ENCODE measurements around the gene GLCCI1.
"Not testable (repeated sequence)": the region's sequence is repeated elsewhere in the genome, so short reads cannot be mapped to it uniquely, and the experiment has no call there.

Gene GLCCI1

GRCh38 chr7:8094164-8095140 lies 125.9 kb downstream of the GLCCI1 start:
- DNase-seq, result no peak

- DNase-seq, result not testable (repeated sequence)
Observed at GRCh38 chr7:8101292-8101691, 132.7 kb downstream of the GLCCI1 start.

DNA sequence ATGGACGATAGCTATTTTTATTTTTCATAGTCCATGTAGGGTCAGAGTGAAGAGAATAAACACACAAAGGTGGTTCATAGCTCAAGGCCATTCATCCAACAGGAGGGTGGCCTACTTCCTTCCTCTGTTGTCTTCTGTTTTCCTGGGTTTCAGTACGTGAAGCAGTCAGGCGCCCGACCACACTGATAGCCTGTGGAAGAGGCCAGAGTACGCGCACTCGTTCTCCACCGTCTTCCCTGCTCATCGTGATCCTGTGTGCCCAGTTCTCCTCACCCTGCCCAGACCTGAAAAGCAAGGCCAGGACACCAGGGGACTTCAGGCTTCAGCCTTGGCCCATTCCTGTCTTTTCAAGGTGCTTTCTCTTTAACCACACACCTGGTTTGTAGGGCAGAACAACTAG lies 134.7 kb downstream of the GLCCI1 start:
- DNase-seq, result no peak

DNA sequence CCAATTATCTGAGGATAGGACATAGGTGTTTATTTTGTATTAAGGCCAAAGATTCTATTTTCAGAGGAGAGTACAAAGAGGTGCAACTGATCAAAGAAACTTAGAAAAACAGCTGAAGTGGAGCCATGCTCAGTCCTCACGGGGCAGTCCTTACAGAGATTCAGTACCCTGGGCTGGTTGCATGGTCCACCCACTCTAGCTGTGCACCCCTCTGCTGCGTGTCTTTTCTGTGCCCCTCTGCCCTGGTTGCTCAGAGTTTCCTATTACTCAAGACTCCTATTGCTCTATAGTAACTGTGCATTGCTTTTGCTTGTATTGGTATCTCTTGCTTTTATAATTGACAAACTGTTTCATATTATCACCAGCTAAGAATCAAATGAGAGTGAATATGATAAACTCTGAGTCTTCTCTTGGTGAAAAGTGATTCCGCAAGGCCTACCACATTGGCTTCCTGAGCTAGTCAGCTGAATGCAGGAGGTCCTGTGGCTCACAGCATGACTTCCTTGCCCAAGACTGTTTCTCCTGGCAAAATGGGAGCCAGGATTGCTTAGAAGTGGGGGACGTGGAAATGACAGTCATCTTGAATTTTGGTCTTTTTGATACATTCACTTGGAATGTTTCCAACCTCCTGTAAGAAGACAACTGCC lies 137.0 kb downstream of the GLCCI1 start:
- DNase-seq, result no peak

DNA sequence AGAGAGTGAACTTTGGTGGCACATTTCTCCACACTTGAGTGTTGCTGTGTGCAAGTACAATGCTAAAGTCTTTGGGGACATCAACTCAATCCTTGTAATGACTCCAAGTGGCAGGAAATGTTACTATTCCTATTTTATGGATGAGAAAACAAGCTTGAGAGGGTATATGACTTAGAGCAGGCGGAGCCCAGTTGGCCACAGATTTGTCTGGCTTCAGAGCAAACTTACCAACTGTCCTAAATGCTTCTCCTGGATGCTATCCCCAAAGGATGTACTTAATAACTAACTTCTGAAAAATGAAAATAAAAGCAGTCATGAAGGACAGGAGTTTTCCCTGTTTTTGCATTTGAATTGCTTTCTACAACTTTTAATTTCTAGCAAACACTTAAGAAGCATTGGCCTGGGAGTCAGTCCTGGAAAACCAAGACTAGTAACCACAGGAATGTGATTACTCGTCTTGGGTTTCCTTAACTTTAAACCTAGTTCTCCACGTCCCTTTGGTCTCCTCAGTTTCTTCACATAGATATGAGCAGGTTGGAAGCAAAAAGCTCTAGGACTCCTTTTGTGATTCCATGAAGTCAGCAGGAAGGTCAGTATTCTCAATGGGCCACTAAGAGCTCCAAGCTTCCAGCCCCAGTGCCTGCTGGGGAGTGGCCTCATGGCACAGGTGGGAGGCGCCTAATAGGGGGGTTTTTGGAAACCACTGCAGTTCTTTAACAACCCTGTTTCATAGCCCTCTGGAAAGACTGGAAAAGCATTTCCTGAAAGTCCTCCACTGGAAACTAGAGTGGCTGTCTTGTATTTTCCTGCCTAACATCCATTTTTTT lies 140.8 kb downstream of the GLCCI1 start:
- DNase-seq, result no peak

GRCh38 chr7:8111282-8111960 lies 142.8 kb downstream of the GLCCI1 start:
- no peak for DNase-seq

DNA sequence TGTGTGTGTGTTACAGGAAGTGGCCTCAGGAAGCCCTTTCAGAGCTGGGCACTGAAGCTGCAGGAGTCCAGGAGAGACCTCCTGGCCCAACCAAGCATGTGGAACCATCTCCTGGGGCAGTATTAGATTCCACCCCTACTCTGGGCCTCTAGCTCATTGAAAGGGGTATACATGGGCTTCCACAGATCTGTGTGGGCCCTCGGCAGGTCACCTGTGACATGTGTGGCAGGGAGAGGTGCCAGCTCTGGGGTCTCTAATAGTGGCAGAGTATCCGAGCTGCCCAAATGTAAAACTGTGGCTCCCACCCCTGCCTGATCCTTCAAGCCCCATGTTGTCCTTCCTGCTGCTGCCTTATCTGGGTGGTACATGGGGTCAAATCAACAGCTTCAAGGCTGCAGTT lies 144.1 kb downstream of the GLCCI1 start:
- DNase-seq, result no peak

- DNase-seq, result no peak
Observed at GRCh38 chr7:8113184-8113583, 144.6 kb downstream of the GLCCI1 start.

- DNase-seq, result no peak
Observed at GRCh38 chr7:8114175-8114574, 145.6 kb downstream of the GLCCI1 start.

GRCh38 chr7:8115547-8116402 lies 147.2 kb downstream of the GLCCI1 start:
- DNase-seq, result no peak

- no peak for DNase-seq
Observed at GRCh38 chr7:8117195-8117594, 148.6 kb downstream of the GLCCI1 start.

- DNase-seq, result no peak
Observed at GRCh38 chr7:8119262-8119661, 150.7 kb downstream of the GLCCI1 start.

- DNase-seq, result no peak
Observed at GRCh38 chr7:8120390-8121058, 151.9 kb downstream of the GLCCI1 start.

GRCh38 chr7:8121243-8121642 lies 152.6 kb downstream of the GLCCI1 start:
- DNase-seq, result no peak

DNA sequence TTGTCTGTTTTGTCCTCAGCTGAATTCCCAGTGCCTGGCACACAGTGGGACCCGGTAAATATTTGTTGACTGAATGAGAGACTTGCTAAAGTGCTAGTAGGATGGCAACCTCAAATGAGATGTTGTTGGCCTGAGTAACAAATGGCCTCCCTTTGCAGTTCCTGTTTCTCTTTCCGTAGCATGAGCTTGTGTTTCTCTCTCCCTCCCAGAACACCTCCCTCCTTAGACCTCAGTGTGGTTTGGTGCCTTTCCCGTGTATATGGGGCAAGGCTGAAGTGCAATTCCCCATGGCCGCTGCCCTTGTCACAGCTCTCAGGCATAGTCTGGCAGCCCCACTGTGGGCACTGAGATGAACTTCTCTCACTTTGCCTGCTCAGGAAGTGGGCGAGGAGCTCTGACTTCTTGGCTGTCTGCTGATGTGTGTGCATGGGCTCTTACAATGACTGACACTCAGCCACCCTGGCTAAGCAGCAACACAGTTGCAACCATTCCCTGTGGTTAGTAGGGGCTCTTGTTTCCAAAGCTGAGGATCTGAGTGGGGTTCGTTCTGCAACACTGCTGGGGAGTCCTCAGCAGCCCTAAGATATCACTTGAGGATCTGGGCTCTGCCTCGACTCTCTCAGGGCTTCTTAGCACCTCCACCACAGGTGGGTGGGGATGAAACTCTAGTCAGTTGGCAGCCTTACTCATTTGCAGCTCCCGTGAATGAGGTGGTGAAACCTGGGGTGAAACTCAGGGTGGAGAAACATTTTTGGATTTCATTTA lies 157.3 kb downstream of the GLCCI1 start:
- no peak for DNase-seq

GRCh38 chr7:8126601-8127167 lies 158.1 kb downstream of the GLCCI1 start:
- no peak for DNase-seq

DNA sequence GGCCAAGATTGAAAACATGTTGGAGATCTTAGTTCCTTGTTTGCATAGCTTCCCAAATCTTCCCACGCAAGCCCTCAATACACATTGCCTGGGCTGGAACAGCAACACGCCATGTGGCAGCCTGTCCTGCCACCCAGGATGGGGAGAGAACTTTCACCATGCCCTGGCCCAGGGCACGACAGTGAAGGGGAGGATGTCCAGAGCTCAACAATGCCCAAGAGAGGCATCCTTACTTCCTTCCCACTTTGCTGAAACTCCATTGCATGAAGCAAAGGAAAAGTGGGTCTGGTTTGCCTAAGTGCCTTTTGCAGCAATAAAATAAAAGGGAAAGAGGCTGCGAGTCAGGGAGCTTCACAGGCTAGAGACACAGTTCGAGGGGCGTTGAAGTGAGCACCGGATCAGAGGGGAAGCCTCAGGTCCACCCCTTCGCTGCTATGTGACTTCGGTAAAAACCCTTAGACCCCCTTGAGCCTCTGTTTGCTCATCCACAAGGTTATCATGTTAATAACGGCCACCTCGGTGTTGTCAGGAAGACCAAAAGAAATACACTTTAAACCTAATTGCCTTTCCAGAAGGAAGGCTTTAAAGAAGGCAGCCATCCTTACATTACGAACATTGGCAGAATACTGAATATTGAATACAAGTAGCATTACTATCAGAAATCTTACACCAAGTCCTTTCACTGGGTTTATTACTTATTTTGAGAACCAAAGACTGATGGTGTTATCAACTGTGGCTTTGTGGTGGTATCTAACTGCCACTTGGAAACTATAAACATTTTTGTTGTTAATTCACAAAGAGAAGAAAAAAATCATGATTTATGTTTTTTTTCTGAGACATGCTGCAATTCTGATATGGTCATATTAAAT lies 160.1 kb downstream of the GLCCI1 start:
- no peak for DNase-seq

- DNase-seq, result no peak
Observed at GRCh38 chr7:8129318-8129659, 160.7 kb downstream of the GLCCI1 start.

DNA sequence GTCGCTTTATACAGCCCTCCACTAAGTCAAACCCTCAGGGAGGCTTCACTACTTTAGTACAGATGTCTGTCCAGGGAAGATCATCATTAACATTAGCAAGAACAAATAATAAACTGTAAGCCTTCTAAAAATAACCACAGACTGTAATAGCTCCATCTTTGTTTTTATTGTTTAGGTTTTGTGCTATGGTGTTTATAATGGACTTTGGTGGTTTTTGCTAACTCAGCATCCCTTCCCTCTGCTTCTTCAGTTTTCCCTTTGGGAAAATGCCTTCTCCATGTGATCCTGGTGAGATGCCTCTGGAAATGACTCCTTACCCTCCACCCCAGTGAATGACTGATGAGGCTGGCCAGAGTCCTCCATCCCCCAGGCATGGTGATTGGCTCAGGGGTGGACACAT lies 162.1 kb downstream of the GLCCI1 start:
- DNase-seq, result no peak
